ENCODE data around the gene AOC3. TPM values are rescaled to one million over a fixed set of nuclear protein-coding genes. Genes with fewer than 3 reads are reported as not detected.
A peak's percentile ranks its signal among the peaks of the same experiment; 100 is the strongest.
"Not testable (repeated sequence)": the region's sequence is repeated elsewhere in the genome, so short reads cannot be mapped to it uniquely, and the experiment has no call there.

AOC3 gene
- total RNA-seq, 6 experiments from 2014 or later, result 3.9 to 14.9 (median 7.1) TPM

- ATAC-seq (no peak), DNase-seq (no peak)
- Histone ChIP-seq H3K4me1 (peaks cover 0 to 17% (median 5%) of the 10 kb centered on the region in 4 donors), H3K9me3 (no peaks in the 10 kb centered on the region), H3K36me3 (peaks cover 0 to 14% (median 3%) of the 10 kb centered on the region in 4 donors), H3K27ac (no peak overlapping the region), H3K27me3 (no peaks in the 10 kb centered on the region), H3K4me3 (no peak overlapping the region)
- intact Hi-C loops (cut with DNase I), result loop anchor here in 1 of 2 donors (5.0 kb wide), 2 partner anchors 68 to 83 kb away; no protein-coding TSS in a partner anchor
- no CpG with 5 or more reads among the region's 9 CpGs for WGBS (ENCODE audit: insufficient coverage, low coverage, low lambda C conversion rate, missing lambda C conversion rate)
- TF ChIP-seq POLR2A (IDR thresholded peaks at IDR 0.05), result no peak
- TF ChIP-seq CTCF (IDR thresholded peaks at IDR 0.05), result no peak
Observed at GRCh38 chr17:42849031-42849430, 2.0 kb upstream of the AOC3 start.

GRCh38 chr17:42849451-42850181 is 1.4 kb upstream of the AOC3 start:
- H3K4me1 ChIP-seq, result peaks cover 0 to 17% (median 5%) of the 10 kb centered on the region in 4 donors
- WGBS (ENCODE audit: insufficient coverage, low coverage, low lambda C conversion rate, missing lambda C conversion rate), result 32% methylated on average over 3 of the region's 8 CpGs
- no peaks in the 10 kb centered on the region for H3K27me3 ChIP-seq
- peak overlapping the region in 1 of 3 donors; percentile 43 for H3K27ac ChIP-seq
- intact Hi-C loops (cut with DNase I), result loop anchor here in 1 of 2 donors (5.0 kb wide), 2 partner anchors 68 to 83 kb away; no protein-coding TSS in a partner anchor
- no peak overlapping the region for H3K4me3 ChIP-seq
- ATAC-seq (peak; percentile 77 to 85 (median 84)), DNase-seq (peak; percentile 51 to 89 (median 84))
- no peak for TF ChIP-seq CTCF (IDR thresholded peaks at IDR 0.05)
- TF ChIP-seq POLR2A (IDR thresholded peaks at IDR 0.05), result no peak
- no peaks in the 10 kb centered on the region for H3K9me3 ChIP-seq
- peaks cover 0 to 9% (median 0%) of the 10 kb centered on the region in 4 donors for H3K36me3 ChIP-seq

- DNase-seq; intact Hi-C loops (cut with DNase I); H3K36me3 ChIP-seq; H3K27ac ChIP-seq; H3K9me3 ChIP-seq; H3K27me3 ChIP-seq; ATAC-seq: not testable (repeated sequence)
- Histone ChIP-seq H3K4me3 (peak overlapping the region in 2 of 3 donors; percentile 11 to 17), H3K4me1 (peaks cover 0 to 28% (median 9%) of the 10 kb centered on the region in 4 donors)
- 80% methylated on average over 1 of the region's 28 CpGs for WGBS (ENCODE audit: insufficient coverage, low coverage, low lambda C conversion rate, missing lambda C conversion rate)
Observed at GRCh38 chr17:42851371-42852240, 607 bp downstream of the AOC3 start.

GRCh38 chr17:42852351-42852750 is 1.4 kb downstream of the AOC3 start:
- peak overlapping the region in 2 of 3 donors; percentile 17 to 27 for H3K4me3 ChIP-seq

More at GRCh38 chr17:42852351-42852750, 1.4 kb downstream of the AOC3 start:
- no peaks in the 10 kb centered on the region for H3K36me3 ChIP-seq
- 100% methylated on average over 5 of the region's 15 CpGs for WGBS (ENCODE audit: insufficient coverage, low coverage, low lambda C conversion rate, missing lambda C conversion rate)
- DNase-seq (no peak), ATAC-seq (no peak)
- intact Hi-C loops (cut with DNase I), result no loop called here
- no peaks in the 10 kb centered on the region for H3K9me3 ChIP-seq
- peak overlapping the region in 2 of 3 donors; percentile 20 to 29 for H3K27ac ChIP-seq
- no peaks in the 10 kb centered on the region for H3K27me3 ChIP-seq
- no peak for TF ChIP-seq POLR2A (IDR thresholded peaks at IDR 0.05)
- TF ChIP-seq CTCF (IDR thresholded peaks at IDR 0.05), result no peak
- peaks cover 0 to 28% (median 9%) of the 10 kb centered on the region in 4 donors for H3K4me1 ChIP-seq

Data from right lobe of liver (tissue), 6 donors.